DMS79 treated with DMSO at 0.1 percent for 48 hours (cell line): ENCODE measurements around the gene EDNRA.
"Not testable (repeated sequence)": the region's sequence is repeated elsewhere in the genome, so short reads cannot be mapped to it uniquely, and the experiment has no call there.

Experiments used
- DNase-seq: peaks from one replicate; lab custom pipeline; 2025; lab: John Stamatoyannopoulos, UW

EDNRA gene

DNA sequence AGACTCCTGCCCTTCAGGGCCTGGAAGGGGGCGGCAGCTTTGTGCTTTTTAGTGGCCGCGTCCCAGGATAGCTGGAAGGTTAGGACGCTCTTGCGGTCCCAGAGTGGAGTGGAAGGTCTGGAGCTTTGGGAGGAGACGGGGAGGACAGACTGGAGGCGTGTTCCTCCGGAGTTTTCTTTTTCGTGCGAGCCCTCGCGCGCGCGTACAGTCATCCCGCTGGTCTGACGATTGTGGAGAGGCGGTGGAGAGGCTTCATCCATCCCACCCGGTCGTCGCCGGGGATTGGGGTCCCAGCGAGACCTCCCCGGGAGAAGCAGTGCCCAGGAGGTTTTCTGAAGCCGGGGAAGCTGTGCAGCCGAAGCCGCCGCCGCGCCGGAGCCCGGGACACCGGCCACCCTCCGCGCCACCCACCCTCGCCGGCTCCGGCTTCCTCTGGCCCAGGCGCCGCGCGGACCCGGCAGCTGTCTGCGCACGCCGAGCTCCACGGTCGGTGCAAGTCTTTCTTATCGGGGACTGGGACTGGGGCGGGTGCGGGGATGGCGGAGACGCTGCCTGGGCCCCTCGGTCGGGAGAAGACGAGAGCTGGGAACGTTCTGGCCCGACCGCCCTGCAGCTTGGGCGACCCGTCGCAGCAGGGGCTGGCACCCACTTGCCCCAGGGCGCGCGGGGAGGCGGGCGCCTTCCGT, at the start of gene EDNRA:
Gene EDNRA, plus strand, starts transcription at position 207 of the 686 bp plus-strand sequence. CDS start 4,585 bp downstream, outside the sequence.
- no peak for DNase-seq

DNA sequence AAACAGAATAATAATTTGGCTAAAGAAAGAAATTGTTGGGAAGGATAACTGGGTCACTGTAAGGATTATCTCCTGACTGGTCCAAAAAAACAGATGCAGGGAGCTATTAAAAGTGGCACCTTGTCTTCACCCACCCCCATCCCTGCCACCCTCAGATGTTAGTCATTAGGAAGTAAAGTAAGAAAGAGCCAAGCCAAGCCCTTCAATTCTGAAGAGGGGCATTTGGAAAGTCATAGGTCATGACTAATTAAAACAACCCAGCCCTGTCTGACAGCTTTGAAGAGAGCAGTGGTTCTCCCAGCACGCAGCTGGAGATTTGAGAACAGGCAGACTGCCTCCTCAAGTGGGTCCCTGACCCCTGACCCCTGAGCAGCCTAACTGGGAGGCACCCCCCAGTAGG, 46.5 kb upstream of the EDNRA start:
- not testable (repeated sequence) for DNase-seq

DNA sequence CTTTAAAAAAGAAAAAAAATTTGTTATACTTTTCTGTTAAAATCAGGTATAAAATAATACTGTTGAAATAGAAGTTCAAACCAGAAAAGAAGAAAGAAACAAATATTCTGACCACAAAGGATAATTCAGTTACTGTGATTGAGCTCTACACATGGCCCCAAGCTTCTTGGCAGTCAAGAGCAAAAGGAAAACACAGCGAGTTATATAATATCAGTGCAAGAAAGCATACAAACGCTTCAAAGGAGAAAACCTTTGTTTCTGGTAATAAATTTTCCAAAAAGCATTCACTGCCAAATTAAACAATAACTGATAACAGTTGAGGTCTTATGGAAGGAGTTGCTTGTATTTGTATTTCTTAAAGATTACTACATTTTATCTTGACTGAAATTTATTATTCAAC, 40.5 kb upstream of the EDNRA start:
- DNase-seq, result no peak

DNA sequence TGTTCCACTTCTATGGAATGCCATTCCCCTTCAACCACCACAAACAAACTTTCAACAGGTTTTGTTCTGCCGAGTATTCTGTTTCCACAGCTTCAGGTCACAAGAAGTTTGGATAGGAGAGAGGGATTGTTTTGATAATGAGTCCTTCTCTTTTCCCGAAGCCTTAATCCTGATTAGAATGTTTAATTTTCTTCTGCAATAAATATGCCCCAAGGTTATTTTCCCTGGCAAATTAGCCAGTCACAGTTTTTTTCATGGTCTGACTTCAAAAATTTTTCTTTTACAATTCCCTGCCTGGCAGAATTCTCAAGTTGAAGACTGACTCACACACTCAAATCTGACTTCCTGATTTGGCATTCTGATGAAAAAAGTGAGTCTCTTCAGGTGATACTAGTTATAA, 33.1 kb upstream of the EDNRA start:
- DNase-seq, result no peak

DNA sequence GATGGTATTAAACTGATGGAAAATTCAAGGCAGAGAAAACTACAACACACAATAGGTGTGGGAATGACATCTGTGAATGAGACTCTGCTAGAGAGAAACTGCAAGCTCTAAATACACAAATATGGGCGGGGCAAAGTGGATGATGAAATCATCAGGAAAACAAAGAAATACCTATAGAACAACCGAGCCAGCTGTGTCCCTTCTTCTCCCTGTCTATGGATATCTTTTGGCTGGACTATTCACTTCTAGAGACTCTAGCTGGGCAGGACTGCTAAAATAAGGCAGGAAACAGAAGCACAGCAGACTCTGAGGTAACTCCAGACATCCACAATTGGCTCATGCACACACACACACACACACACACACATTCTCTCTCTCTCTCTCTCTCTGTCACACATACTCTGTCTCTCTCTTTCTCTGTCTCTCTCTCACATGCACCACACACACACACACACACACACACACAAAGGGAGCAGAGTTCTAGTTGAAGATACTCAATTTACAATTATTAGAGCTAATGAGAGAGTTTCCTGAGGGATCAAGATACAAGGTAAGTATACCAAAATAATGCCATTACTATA, 27.2 kb upstream of the EDNRA start:
- no peak for DNase-seq

DNA sequence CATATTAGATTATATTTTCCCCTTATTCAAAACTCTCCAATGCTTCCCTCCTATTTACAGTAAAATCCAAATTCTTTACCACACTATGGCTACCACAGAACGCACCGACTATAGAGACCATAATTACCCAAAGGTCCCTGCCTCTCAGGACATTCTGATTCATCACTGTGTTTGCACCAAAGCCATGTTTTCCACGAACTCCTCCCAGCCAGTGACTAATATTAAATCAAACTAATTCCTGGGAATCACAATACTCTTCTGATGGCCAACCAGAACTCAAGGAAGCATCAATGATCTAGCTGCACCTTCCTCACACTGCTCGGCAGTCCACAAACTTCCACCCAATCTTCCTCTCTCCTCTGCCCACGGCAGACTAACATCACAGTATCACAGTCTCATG, 24.2 kb upstream of the EDNRA start:
- DNase-seq, result no peak

DNA sequence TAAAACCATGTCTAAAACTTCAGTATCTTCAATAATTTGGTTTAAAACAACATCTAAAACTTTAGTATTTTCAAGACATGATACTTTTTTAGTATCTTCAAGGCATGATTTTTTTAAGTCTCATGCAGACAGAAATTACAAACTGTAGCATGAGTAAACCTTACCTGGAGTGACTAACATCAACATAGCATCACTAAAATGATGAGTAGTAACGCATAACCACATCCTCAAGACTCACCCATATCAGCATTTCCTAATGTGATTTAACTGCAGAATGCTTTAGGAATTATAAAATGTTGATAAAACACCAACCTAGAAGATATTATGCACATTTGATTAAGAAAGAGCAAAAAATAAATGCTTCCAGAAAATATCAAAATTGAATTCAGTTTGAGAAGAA, 19.7 kb upstream of the EDNRA start:
- DNase-seq, result no peak

DNA sequence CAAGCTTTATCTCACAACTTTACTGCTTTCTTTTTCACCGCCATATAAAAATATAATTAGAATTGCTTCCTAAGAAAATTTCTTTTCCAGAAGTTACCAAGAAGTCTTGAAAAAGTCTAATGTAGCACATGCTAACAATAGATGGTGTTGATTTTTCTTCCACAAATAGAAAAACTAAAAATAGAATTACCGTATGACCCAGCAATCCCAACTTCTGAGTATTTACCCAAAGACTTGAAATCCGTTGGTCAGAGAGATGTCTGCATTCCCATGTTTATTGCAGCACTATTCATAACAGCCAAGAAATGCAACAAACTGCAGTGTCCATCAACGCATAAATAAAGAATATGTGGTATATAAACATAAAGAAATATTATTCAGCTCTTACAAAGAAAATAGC, 17.8 kb upstream of the EDNRA start:
- DNase-seq, result no peak

DNA sequence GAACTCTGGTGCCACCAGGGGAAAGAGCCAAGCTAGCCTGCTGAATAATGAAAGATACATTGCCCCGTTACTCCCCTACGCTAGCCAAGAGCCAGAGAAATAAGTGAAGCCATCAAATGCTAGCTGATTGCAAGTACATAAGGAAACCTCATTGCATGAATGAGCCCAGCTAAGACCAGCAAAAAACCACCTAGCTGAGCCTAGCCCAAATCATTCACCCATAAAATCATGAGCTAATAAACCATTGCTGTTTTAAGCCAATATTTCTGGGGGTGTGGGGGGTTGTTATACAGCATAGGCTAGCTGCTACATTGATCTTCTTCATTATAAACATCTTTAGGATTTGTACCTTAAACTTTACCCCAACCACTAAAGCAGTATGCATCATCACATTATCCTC, 15.4 kb upstream of the EDNRA start:
- DNase-seq, result no peak

DNA sequence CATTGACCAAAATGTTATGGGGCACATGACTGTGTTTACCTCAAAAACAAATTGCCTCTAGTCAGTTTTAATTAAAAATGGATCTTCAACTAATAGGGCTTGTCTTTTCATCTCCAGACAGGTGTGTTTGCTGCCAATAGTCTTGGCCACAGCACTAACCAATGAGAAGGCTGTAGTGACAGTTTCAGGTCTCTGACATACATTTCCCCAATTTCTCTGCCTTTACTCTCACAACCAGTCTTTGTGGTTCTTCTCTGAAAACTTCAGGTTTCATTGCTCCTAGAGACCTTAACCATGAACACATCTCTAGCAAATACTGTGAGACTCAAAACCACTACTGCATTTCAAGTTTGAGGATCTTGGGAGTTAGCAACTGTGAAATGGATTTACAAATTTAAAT, 3.5 kb upstream of the EDNRA start:
- DNase-seq, result no peak

DNA sequence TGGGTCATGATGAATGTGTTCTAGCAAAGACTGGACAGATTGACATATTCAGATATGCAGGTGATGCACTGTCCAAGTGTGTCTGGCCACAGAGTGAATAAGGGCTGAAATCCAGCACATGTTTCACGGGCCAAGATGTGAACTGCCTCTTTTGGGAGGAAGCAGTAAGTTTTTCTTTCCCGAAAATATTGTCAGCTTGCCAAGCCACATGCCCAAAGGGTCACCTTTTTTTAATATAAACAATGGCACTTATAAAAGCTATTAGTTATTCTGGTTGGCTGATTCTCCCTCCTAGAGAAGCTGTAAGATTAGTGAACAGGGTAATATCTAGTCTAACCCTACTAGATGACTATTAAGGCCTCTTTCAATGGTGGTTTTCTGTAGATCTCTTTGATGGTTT, 1.5 kb upstream of the EDNRA start:
- no peak for DNase-seq

DNA sequence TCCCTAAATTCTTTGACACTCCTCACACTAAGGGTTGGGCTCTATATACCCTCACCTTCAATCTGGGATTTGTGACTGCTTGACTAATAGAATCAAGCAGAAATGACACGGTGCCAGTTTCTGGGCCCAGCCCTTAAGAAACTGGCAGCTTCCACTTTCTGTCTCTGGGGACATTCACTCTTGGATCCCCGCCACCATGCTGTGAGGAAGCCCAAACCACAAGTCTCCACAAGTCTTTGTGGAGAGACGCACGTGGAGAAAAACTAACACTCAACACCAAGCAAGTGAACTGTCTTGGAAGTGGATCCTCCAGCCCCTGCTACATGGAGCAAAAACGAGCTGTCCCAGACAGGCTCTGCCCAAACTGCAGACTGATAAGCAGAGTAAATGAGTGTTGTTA, 1.1 kb upstream of the EDNRA start:
- no peak for DNase-seq

DNA sequence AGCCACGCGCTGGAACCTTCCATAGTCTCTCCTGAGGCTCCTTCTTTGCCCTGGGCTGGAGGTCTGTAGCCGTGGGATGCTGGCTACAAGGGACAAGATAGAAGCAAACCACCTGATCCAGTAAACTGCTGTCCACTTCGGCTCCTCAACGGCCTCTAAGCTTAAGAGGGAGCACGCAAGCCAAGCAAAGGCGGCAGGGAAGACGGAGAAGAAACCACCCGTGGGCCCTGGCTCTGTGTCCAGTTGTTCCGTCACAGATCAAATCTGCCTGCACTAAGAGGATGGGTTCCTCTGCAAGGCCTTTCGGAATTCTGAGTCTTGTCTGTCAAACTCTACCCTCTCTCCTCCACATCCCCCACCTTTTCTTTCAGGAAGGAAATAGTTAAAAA, 401 bp upstream of the EDNRA start:
- DNase-seq, result no peak

DNA sequence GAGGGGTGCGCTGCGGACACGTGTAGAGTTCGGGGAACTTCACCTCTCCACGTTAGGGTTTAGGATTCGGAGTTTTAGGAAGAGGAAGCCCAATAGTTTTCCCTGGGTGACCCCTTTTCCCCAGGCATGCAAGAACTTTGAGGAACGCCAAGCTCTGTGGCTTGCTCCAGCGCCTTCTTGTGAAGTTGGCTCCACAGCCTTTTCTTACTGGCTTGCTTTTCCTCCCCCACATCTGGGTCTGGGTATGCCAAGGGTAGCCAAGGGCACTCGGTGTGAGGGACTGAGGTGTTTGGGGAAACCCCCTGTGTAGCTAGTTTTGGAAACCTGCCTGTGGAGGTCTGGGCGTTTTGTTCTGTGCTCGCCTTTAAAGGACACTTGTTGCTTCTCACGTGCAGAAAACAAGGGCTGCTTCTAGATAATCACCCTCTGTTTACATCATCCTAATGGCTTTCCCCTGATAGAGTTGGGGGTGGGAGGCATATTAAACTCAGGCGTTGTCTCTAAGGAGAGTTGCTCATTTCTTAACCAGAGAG, 746 bp downstream of the EDNRA start:
- no peak for DNase-seq

DNA sequence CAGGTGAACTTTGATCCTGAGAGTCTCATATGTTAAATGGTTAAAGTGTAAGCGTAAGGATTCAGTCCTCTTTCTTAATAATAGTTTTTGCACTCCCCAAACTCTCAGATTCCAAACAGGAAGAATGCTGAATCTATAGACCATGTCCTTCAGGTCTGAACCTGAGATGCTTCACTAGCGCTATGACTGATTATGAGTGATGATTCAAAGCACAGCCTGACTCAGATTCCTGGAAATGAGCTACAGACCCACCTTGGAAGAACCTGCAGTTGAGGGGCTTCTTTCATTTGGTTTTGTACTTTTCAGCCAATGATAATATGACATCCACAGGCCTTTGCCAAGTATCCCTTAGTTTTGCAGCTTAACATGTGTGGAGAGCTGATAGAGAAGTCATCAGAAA, 1.4 kb downstream of the EDNRA start:
- DNase-seq, result no peak

DNA sequence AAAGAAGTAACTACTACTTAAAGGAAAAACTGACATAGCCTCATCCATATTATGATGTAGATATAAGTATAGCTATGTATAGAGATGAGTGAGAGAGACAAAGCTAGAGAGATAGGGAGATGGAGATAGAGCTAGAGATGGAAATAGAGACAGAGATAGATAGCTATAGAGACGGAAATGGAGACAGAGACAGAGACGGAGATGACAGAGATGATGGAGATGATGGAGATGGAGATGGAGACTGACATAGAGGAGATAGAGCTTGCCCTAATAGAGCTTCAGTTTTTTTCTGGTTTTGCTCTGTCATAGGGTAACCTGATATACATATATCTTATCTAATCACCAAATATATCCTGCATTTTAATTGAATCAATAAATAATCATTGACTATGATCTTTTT, 4.3 kb downstream of the EDNRA start:
- DNase-seq, result no peak

DNA sequence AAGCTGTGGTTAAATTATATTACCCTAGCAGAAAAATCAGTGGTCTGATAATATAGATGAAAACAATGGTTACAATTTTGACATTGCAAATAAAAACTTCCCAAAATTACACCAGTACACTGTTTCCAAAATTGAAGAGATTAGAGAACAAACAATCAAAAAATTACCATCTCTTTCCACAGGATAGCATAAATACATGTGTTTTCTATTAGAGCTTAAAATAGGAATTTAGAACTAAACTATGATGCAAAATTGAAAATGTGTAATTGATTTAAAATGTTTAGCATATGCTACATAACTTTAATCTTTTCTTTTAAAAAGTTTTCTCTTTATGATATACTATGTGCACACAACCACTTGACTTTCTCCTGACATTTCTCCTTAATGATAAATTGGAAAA, 6.7 kb downstream of the EDNRA start:
- no peak for DNase-seq

DNA sequence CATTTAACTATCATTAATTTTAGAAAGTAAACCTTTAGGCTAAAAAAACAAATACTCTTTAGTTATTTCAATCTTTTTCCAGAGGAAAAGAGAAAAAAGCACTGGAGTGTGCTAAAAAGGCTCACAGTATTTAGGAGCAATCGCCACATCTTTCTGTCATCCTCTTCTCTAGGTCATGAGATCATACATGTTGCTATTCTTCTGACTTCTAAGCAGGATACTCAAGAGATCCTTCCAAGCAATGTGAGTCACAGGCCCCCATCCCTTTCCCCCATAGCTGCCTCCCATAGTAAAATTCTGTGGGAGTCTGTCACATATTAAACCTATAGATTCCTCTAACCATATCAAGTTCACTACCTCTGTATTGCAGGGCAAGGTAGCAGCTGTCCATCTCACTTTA, 7.7 kb downstream of the EDNRA start:
- no peak for DNase-seq

DNA sequence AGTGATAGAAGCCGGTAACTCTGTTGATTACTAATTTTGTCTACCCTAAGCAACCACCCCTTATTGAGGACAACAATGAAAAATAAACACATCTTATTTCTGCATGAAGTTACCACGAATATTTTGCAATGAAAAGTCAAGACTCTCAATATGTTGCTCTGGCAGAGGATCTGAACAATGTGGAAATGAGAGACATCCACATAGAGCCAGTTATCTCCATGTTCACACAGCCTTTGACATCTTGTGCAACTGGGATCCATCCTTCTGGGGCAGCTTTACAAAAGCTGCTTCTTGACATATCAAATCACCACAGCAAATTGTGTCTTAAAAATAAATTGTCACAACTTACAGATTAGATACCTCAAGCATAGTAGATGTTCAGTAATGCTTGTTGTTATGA, 10.2 kb downstream of the EDNRA start:
- DNase-seq, result no peak

DNA sequence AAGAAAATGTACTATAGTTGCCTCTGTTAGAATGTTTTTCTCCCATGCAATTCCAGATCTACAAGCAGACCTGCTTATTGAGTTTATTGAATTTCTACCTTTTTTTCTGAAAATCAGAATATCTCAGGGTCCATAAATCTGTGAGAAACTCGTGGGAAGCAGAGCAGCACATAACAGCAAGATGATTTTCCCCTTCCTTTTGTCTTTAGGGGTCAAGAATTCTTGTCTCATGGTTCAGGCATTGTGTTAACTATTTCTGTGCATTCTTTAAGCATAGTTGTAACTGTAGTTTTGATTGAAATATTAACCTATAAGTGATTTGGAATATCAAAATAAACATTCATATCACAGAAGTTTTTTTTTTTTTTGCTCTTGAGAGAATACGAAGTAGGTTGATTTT, 11.4 kb downstream of the EDNRA start:
- no peak for DNase-seq

DNA sequence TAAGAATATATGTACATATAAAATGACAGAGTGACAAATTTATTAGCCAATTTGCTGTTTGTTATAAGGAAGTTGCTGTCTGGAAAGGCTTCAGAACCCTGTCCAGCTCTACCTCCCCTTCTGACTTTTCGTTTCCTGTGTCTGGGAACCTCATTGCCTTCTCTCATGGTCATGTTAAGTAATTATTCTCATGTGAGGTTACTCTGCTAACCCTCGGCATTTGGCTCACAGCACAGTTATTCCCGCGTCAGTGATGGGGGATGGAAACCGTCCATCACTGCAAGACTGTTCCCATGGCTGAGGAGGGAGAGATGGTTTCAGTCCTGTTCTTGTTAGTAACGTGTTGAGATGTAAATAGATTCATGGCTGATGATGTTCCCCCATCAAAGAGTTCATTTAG, 11.9 kb downstream of the EDNRA start:
- no peak for DNase-seq

DNA sequence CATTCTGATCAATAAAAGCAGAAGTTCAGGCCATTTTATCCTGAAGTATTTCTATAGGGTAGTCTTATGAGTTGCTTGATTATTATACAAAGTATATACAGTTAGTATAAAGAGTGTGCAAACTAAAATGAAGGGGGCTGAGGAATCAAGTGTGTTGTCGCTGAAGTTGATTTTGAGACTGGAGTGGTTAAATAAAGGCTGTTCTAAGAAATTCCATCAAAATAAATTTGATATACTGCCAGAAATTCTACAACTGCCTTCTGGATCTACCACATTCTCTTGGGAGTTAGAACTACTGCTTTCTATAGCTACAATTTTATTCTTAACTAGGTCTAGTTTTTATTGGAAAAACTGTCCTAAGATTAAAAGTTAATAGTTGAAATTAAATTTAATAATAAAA, 12.4 kb downstream of the EDNRA start:
- no peak for DNase-seq

DNA sequence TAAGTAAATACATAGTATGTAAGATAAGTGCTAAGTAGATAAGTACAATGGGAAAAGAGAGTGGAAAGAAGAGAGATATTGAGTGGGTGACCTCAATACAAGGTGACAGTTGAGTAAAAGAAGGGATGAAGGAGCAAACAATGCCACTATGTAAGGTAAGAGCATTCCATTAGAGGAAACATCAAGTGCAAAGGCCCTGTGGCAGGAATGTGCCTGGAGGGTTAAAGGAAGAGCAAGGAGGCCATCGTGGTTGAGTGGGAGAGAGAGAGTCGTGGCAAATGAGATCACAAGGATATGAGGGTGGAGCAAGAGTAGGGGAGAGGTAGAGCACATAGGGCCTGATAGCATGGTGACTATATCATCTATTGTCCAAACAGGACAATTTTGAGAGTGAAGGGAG, 13.4 kb downstream of the EDNRA start:
- no peak for DNase-seq

DNA sequence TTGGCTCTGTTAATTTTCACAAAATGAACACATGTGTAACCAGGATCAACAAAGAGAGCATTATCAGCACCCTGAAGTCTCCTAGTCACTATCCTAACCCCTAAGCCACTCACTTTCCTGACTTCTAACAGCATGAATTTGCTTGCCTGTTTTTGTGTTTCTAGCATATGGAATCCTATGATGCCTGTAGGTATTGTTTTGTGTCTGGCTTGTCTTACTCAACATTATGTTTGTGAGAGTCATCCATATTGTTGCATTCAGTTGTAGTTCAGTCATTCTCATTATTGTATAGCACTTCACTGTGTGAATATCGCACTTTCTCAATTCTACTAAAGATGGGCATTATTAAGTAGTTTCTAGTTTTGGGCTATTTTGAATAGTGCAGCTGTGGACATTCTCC, 15.6 kb downstream of the EDNRA start:
- no peak for DNase-seq
